HepG2 (cell line): ENCODE measurements around the gene TSPAN18.

Experiments
- BHLHE40 ChIP-seq: IDR thresholded peaks from 2 replicates; pipeline ENCODE4 v1.6.1; 2011; ENCODE audit warnings: low read length, improper control_type of control experiment
- MXD4 ChIP-seq: IDR thresholded peaks from 2 replicates; pipeline ENCODE4 v1.6.1; 2016; ENCODE audit warnings: mild to moderate bottlenecking, missing biosample characterization, missing genetic modification reagents
- POLR2A ChIP-seq, 2 experiments: IDR thresholded peaks; 2 replicates each; pipeline ENCODE4 v1.6.1; 2011; ENCODE audit warnings: low read depth in 2 of 2, low read length in 2 of 2, mild to moderate bottlenecking in 1 of 2, moderate library complexity in 1 of 2; ENCODE audit not compliant: insufficient read depth in 1 of 2
- RXRA ChIP-seq: sonication (generic); formaldehyde crosslinking; IDR thresholded peaks from 2 replicates; pipeline ENCODE4 v1.5.1; 2020; ENCODE audit warnings: missing genetic modification reagents
- TEAD2 ChIP-seq: sonication (generic); formaldehyde crosslinking; IDR thresholded peaks from 2 replicates; pipeline ENCODE4 v1.9.0; 2021; ENCODE audit warnings: missing genetic modification reagents
- TOPORS ChIP-seq: sonication (generic); formaldehyde crosslinking; IDR thresholded peaks from 2 replicates; pipeline ENCODE4 v1.8.0; 2023; ENCODE audit warnings: mild to moderate bottlenecking, missing genetic modification reagents
- ZNF441 ChIP-seq: sonication (generic); formaldehyde crosslinking; IDR thresholded peaks from 2 replicates; pipeline ENCODE4 v1.7.0; 2021; ENCODE audit warnings: missing genetic modification reagents, borderline replicate concordance
- ZNF556 ChIP-seq: sonication (generic); formaldehyde crosslinking; IDR thresholded peaks from 2 replicates; pipeline ENCODE4 v1.4.0; 2020; ENCODE audit warnings: mild to moderate bottlenecking, missing genetic modification reagents, borderline replicate concordance
- TF ChIP-seq, protein P1 (sequence below): sonication (generic); formaldehyde crosslinking; IDR thresholded peaks from 2 replicates; pipeline ENCODE4 v1.5.0; 2020; ENCODE audit warnings: mild to moderate bottlenecking, missing genetic modification reagents, moderate library complexity
- TF ChIP-seq, protein P2 (sequence below): sonication (generic); formaldehyde crosslinking; IDR thresholded peaks from 2 replicates; pipeline ENCODE4 v1.4.0; 2020; ENCODE audit warnings: missing genetic modification reagents

DNA sequence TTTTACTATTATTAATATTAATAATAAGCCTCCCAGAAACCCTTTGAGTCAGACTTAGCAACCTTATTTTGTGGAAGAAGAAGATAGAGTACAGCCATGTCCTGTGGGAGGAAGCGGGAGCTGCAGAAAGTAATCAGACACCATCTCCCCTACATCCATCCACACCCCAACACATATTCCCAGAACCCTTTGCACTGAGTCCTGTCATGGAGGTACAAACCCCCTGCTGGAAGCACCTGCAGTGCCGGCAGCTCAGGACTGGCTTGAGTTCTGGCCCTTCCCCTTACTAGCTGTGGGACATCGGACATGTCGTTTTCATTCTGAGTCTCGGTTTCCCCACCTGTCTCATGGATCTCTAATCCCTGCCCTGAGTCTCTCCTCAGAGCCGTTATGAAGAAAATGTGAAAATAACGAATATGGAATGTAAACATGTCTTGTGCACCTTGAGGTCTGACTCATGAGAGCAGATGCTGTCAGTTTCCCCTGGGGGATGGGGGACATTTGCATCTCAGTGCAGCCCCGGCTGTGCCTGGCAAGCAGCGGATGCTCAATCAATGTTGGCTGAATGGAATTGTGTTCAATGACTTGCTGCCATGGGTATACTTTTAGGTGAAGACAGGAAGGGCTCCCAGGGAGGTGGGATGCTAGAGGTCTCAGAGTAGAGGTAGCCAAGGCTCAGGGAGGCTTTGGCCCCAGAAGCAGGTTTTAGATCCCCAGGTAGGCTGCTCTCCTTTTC, 178.5 kb downstream of the TSPAN18 start:
- no peak for TF ChIP-seq ZNF556 (CRISPR knock-in tag)
- no peak for TF ChIP-seq MXD4 (CRISPR knock-in tag)
- no peak for TF ChIP-seq POLR2A (IDR thresholded peaks at IDR 0.05; ENCODE audit: insufficient read depth in 1 of 2, low read depth in 2 of 2, low read length in 2 of 2)
- TF ChIP-seq, protein P1, sequence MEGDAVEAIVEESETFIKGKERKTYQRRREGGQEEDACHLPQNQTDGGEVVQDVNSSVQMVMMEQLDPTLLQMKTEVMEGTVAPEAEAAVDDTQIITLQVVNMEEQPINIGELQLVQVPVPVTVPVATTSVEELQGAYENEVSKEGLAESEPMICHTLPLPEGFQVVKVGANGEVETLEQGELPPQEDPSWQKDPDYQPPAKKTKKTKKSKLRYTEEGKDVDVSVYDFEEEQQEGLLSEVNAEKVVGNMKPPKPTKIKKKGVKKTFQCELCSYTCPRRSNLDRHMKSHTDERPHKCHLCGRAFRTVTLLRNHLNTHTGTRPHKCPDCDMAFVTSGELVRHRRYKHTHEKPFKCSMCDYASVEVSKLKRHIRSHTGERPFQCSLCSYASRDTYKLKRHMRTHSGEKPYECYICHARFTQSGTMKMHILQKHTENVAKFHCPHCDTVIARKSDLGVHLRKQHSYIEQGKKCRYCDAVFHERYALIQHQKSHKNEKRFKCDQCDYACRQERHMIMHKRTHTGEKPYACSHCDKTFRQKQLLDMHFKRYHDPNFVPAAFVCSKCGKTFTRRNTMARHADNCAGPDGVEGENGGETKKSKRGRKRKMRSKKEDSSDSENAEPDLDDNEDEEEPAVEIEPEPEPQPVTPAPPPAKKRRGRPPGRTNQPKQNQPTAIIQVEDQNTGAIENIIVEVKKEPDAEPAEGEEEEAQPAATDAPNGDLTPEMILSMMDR (CRISPR knock-in tag): no peak
- no peak for TF ChIP-seq ZNF441
- TF ChIP-seq BHLHE40: no peak
- no peak for TF ChIP-seq RXRA (CRISPR knock-in tag)
- TF ChIP-seq TEAD2 (CRISPR knock-in tag): no peak
- no peak for TF ChIP-seq TOPORS (CRISPR knock-in tag)
- TF ChIP-seq, protein P2, sequence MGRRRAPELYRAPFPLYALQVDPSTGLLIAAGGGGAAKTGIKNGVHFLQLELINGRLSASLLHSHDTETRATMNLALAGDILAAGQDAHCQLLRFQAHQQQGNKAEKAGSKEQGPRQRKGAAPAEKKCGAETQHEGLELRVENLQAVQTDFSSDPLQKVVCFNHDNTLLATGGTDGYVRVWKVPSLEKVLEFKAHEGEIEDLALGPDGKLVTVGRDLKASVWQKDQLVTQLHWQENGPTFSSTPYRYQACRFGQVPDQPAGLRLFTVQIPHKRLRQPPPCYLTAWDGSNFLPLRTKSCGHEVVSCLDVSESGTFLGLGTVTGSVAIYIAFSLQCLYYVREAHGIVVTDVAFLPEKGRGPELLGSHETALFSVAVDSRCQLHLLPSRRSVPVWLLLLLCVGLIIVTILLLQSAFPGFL (CRISPR knock-in tag): no peak
